Stimulated activated CD8-positive, alpha-beta memory T cell treated with anti-CD3 and anti-CD28 coated beads, Interleukin-4, amount 100 ng/mL, for 24 hours (primary cell): ENCODE results near the gene INPP5D.
A peak's percentile ranks its signal among the peaks of the same experiment; 100 is the strongest.

Experiments used
- DNase-seq: peaks from one replicate; pipeline ENCODE4 v3.0.0-alpha.2; 2020; ENCODE audit warnings: low read depth

Gene INPP5D

GRCh38 chr2:233236820-233237589 is 176.9 kb downstream of the INPP5D start:
- DNase-seq, result no peak

GRCh38 chr2:233240897-233241296 is 180.8 kb downstream of the INPP5D start:
- DNase-seq, result no peak

- DNase-seq, result no peak
These were observed 181.7 kb downstream of the INPP5D start for GRCh38 chr2:233241803-233242202.

GRCh38 chr2:233242231-233242927 is 182.2 kb downstream of the INPP5D start:
- DNase-seq, result no peak

GRCh38 chr2:233243348-233243747 is 183.2 kb downstream of the INPP5D start:
- DNase-seq, result no peak

- DNase-seq, result no peak
These were observed 184.7 kb downstream of the INPP5D start for GRCh38 chr2:233244818-233245217.

- DNase-seq, result no peak
These were observed 185.3 kb downstream of the INPP5D start for GRCh38 chr2:233245406-233245805.

GRCh38 chr2:233247116-233247515 is 187.0 kb downstream of the INPP5D start:
- no peak for DNase-seq

GRCh38 chr2:233247744-233248143 is 187.6 kb downstream of the INPP5D start:
- peak; percentile 16 for DNase-seq

- no peak for DNase-seq
These were observed 188.9 kb downstream of the INPP5D start for GRCh38 chr2:233248999-233249398.

GRCh38 chr2:233250568-233250967 is 190.4 kb downstream of the INPP5D start:
- DNase-seq, result no peak

- DNase-seq, result no peak
These were observed 190.8 kb downstream of the INPP5D start for GRCh38 chr2:233250985-233251305.

- DNase-seq, result peak; percentile 94
These were observed 191.4 kb downstream of the INPP5D start, which contains the start of gene ATG16L1 for GRCh38 chr2:233251306-233252116. TSS of gene ATG16L1 (plus strand) at chr2:233251673. CDS start at chr2:233251828, 155 bp downstream.

- no peak for DNase-seq
These were observed 192.1 kb downstream of the INPP5D start for GRCh38 chr2:233252227-233252626.

GRCh38 chr2:233255151-233255550 is 195.0 kb downstream of the INPP5D start:
- DNase-seq, result no peak

- no peak for DNase-seq
These were observed 195.9 kb downstream of the INPP5D start for GRCh38 chr2:233256048-233256447.
